Stimulated activated CD8-positive, alpha-beta memory T cell treated with anti-CD3 and anti-CD28 coated beads, Interleukin-15, amount 100 ng/mL, for 24 hours (primary cell): Measurements from ENCODE around the gene ALG11.

Experiments
- DNase-seq: peaks from one replicate; pipeline ENCODE4 v3.0.0-alpha.2; 2020; ENCODE audit warnings: low read depth

The ALG11 gene

DNA sequence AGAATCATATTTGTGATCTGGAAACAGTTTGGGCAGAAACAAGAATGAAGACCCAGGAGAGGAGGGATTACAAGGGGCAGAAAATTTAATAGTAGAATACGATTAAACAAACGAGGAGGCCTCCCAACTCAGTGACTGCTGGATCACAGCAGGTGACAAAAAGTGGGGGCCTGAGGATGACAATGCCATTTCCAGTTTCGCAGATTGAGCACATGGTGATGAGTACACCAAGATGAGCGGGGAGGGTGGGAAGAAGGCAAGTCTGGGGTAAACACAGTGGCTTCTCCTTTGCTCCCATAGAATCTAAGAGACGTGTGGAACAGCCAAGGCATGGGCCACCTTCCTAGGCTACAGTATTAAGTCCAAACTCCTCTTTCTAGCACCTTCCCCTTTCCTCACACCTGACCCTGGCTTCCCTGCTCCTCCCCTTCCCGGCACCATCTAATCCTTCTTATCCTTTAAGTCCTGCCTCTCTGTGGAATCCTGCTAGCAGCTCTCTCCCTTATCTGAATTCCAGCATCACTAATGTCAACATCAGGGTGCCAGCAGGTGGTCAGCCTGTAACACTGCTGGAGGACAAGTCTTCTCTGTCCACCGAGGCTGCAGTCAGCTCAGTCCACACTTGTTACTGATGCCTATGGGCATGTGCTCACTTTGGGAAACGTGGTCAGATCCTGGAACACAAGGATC is 14.4 kb upstream of the ALG11 start:
- no peak for DNase-seq

DNA sequence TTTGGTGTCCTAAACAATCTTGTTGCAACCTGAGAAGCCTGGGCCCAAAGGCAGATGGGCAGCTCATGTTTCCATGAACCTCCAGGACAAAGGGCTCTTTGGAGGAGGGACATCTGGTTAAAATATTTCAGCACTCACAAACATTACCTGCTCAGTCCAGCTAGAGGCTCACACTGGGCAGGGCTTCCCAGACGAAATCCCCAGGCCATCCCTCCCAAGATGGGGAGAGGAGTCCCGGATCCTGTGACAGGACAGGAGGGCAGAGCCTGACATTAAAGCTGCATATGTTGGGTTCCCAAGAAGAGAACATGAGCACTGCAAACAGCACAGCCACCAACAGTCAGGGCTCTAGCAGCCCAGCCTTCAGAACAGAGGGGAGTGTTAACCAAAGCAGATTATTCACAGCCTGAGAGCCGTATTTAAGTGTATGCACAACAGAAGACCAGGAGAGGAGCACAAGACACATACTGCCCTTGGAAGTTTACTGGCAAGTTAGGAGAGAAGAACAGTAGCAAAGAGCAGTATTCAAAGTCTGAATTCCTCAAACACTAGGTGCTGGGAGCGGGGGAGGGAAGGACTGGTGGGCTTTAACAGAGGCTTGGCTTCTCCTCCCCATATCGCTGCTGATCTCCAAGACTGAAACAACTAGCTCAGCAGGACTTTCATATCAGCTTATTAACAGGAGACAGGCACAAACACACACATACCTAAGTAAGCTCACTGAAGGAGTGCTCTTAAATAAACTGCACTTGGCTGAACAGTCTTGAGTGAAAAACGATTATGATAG is 13.3 kb upstream of the ALG11 start:
- no peak for DNase-seq

DNA sequence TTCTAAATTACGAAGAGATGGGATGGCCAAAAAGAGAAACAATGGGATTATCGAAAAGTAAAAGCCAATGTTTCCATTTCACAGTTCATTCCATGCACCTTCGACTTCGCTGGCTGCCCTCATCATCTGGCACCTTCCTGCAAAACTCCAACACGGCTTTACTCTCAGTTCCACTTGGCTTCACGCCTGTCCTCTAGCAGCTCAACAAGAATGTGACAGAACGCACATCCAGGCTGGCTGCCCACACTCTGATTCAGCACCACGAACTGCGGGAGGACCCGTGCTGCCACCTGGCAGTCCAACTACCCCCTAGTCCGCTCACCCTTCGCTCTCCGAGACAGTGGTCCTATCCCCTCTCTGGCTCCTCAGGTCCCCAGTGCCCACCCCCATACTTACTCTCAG is 12.7 kb upstream of the ALG11 start:
- no peak for DNase-seq

DNA sequence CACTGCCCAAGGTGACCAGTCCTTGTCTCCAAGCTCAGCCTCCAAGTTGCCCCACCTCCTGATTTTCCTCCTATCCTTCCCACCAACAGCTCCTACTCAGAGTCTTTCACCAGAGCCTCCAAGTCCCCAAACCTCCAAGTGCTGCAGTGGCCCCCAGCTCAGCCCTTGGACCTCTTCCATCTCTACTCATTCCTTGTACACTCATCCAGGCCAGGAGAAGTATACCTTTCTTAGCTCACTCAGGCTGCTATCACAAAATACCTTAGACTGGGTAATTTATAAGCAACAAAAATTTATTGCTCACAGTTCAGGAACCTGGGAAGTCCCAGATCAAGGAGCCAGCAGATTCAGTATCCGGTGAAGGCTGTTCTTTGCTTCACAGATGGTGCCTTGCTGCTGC is 12.3 kb upstream of the ALG11 start:
- no peak for DNase-seq

DNA sequence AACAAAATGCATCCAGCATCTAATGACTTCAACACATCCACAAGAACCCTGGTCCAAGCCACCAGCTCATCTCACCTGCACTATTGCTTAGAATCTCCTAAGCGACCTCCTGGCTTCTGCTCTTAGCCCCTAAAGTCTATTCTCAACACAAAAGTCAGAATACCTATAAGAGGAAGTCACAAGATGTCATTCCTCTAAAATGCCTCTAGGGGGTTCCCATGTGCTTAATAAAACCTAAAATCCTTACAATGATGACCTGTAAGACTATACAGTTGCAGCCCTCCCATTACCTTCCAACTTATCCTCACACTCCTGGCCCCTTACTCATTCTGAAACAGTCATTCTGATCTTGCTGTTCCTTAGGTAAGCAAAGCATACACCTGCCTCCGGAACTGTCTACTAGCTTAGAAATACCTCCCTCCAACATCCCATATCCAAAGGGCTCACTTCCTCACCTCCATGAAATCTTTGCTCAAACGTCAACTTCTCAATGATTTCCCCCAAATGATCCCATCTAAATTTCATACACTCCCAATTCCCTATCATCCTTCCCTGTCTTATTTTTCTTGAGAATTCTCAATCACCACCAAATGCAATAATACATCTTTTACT is 11.0 kb upstream of the ALG11 start:
- no peak for DNase-seq

GRCh38 chr13:52002361-52002760 is 9.8 kb upstream of the ALG11 start:
- no peak for DNase-seq

DNA sequence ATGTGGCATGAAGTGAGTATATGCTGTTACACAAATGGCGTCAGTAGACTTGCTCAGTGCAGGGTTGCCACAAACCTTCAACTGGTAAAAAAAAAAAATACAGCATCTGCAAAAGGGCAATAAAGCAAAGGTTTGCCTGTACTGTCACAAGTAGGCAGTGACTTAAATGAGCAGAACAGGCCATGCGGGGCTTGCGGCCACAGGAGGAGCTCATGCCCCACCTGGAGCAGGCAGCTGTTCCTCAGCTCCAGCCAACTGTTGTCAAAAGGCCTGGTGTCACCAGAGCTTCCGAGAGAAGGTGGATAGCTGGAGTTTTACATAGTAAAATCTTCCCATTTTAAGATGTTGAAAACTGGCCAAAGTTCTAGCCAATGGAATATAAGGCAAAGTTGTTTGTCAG is 8.7 kb upstream of the ALG11 start:
- no peak for DNase-seq

GRCh38 chr13:52004511-52005170 is 7.6 kb upstream of the ALG11 start:
- DNase-seq: no peak

DNA sequence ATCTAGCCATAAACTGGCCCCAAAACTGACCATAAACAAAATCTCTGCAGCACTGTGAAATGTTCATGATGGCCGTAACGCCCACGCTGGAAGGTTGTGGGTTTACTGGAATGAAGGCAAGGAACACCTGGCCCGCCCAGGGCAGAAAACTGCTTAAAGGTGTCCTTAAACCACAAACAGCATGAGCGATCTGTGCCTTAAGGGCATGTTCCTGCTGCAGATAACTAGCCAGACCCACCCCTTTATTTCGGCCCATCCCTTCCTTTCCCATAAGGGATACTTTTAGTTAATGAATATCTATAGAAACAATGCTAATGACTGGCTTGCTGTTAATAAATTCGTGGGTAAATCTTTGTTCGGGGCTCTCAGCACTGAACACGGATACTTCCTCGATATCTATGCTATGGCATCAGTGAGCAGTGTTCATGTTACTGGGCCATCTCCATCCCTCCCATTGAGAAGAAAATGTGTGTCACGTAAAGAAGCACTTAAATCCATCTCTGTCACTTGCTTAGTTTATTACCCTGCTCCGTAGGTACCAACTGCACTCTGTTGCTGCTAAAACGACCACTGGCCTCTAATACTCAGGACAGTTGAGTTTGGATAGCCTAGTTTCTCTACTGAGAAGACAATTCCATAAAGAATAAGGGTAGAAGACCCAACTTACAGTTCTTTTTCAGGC is 6.2 kb upstream of the ALG11 start:
- no peak for DNase-seq

DNA sequence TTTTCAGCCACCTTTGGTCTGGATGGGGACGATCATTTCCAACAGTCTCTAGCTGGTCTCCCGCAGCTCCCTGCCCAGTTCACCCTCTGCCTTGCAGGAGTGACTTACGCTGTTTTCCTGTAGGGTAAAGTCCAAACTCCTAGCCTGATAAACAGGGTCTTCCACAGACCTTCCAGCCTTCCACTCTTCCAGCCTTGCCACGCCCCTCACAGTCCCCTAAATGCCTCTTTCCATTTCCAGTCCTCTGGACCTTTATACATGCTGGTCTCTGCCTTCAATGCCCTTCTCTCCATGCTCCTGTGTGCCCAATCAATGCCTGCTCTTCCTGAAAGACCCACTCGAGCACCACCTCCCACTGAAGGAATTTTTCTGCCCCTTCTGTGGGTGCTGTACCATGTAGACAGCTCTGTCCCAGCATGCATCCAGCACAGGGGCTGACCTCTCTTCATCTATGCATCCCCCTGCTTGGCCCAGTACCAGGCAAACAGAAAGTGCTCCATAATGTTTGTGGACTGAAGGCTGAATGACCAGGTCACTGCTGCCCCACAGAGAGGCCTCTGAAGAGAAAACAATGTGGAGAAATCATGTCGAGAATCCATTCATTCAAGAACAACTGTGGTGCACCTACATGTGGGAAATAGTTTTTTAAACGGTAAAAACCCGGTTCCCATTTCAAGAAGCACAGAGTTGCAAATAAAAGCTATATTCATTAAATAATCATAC is 5.5 kb upstream of the ALG11 start:
- DNase-seq: no peak

GRCh38 chr13:52009946-52010345 is 2.3 kb upstream of the ALG11 start:
- no peak for DNase-seq

GRCh38 chr13:52010890-52011631 is 1.1 kb upstream of the ALG11 start, which contains the start of gene ATP7B:
Gene ATP7B (minus strand): TSS chr13:52011450. CDS start chr13:52011337, 113 bp downstream.
- peak; percentile 2 for DNase-seq

DNA sequence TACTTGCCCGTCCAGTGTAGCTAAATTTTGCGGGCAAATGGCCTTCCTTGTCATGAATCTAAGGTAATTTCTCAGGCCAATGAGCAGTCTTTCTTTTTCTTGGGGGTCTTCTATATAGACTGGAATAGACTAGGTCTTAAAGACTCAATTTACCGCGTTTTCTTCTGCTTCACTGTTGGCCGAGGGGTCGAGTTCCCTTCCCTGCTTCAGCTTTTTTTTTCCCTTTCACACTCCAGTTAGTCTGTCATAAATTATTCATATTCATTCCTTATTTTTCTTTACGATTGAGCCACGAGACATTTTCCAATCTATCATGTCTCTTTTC is 276 bp downstream of the ALG11 start:
- DNase-seq: no peak

GRCh38 chr13:52016296-52016695 is 4.1 kb downstream of the ALG11 start:
- no peak for DNase-seq

GRCh38 chr13:52020191-52020590 is 8.0 kb downstream of the ALG11 start:
- DNase-seq: no peak

GRCh38 chr13:52022356-52022755 is 10.2 kb downstream of the ALG11 start:
- DNase-seq: no peak

- no peak for DNase-seq
These were observed 12.3 kb downstream of the ALG11 start, which contains the start of gene UTP14C for GRCh38 chr13:52024481-52024880. Gene UTP14C (plus strand): TSS chr13:52024691. CDS start chr13:52028805, 4,114 bp downstream.

GRCh38 chr13:52025475-52026245 is 13.5 kb downstream of the ALG11 start:
- no peak for DNase-seq

- no peak for DNase-seq
These were observed 14.0 kb downstream of the ALG11 start for GRCh38 chr13:52026246-52026626.

DNA sequence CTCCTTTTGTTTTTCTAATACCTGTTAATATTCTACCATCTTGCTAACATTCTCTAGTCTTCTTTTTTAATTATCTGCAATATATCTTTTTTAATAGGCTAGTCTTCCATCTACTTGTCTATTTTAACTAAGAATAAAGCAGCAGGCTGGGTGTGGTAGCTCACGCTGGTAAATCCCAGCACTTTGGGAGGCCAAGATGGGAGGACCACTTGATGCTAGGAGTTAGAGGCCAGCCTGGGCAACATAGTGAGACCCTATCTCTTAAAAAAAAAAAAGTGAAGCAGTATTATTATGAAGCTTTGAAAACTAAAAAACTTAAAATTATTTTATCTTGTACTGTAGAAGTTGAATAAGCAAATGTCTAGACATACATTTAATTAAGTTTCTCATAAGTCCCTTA is 15.6 kb downstream of the ALG11 start:
- DNase-seq: no peak
